Subcutaneous adipose tissue (tissue), 4 donors: Measurements from ENCODE around the gene VAMP4. TPM values are rescaled to one million over a fixed set of nuclear protein-coding genes. Genes with fewer than 3 reads are reported as not detected.

Experiments used
- CTCF ChIP-seq: fragments of 450-650 bp; IDR thresholded peaks from one replicate; pipeline ENCODE4 v1.5.1; 2016; ENCODE audit warnings: low read depth, mild to moderate bottlenecking, control low read depth, antibody characterized with exemption, moderate library complexity
- small RNA-seq: library from RNA; depleted of rRNA; stranded (forward); fragments of <200 nt; gene quantifications from one replicate; pipeline ENCODE3, GENCODE V24; 2016
- total RNA-seq, 4 donors: library from RNA; depleted of rRNA; stranded (reverse); fragments of >200 nt; gene quantifications; one replicate each; pipeline ENCODE4 v1.1.0, GENCODE V29; 2016

Gene VAMP4
- total RNA-seq, 4 donors from 2014 or later: 15.1 to 18.5 (median 17.7) TPM

- TF ChIP-seq CTCF: no peak
These were observed 86.7 kb downstream of the VAMP4 start for GRCh38 chr1:171654942-171655745.

- no peak for TF ChIP-seq CTCF
These were observed 87.5 kb downstream of the VAMP4 start for GRCh38 chr1:171654201-171654941.

GRCh38 chr1:171653796-171654195 lies 88.1 kb downstream of the VAMP4 start:
- no peak for TF ChIP-seq CTCF

GRCh38 chr1:171652234-171652822 lies 89.5 kb downstream of the VAMP4 start, which contains the start of gene MYOC:
TSS of gene MYOC (minus strand) at chr1:171652688. CDS start at chr1:171652611, 77 bp downstream.
- TF ChIP-seq CTCF: no peak

Small RNA genes lying within 50 kb of the gene (small RNA-seq; reads per million reads assigned to genes)
- gene RF00601: not detected

Other genes starting within 250 kb of the VAMP4 start
- not detected for gene MYOCOS, start 119.8 kb downstream of the VAMP4 start, total RNA-seq
- 10 to 100 TPM; 10.5 to 47.8 (median 11.8) TPM for gene MYOC, start 89.4 kb downstream of the VAMP4 start, total RNA-seq
- gene METTL13, start 39.6 kb upstream of the VAMP4 start, total RNA-seq: 10 to 100 TPM; 15.0 to 26.9 (median 22.0) TPM
- gene DNM3, start 99.4 kb upstream of the VAMP4 start, total RNA-seq: 1 to 10 TPM; 4.1 to 8.8 (median 7.6) TPM